ENCODE data around the gene TMEM272.

The TMEM272 gene

DNA sequence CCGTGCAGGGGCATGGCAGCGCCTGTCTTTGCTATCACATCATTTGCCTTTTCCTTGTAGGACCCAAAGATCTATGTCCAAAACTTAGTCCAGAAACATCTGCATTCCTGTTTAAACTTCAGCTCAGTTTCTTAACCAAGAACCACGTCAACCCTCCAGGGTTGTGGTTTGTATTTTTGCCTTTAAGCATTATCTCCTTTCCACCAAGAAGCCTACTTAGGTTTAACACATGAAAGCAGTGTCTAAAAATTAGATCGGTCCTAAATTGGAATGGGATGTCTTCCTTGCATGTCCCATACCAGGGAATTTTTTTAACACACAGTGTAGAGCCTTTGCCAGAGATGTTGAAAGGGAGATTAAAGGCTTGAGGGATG lies 79.8 kb downstream of the TMEM272 start:
- TF ChIP-seq, protein P1, sequence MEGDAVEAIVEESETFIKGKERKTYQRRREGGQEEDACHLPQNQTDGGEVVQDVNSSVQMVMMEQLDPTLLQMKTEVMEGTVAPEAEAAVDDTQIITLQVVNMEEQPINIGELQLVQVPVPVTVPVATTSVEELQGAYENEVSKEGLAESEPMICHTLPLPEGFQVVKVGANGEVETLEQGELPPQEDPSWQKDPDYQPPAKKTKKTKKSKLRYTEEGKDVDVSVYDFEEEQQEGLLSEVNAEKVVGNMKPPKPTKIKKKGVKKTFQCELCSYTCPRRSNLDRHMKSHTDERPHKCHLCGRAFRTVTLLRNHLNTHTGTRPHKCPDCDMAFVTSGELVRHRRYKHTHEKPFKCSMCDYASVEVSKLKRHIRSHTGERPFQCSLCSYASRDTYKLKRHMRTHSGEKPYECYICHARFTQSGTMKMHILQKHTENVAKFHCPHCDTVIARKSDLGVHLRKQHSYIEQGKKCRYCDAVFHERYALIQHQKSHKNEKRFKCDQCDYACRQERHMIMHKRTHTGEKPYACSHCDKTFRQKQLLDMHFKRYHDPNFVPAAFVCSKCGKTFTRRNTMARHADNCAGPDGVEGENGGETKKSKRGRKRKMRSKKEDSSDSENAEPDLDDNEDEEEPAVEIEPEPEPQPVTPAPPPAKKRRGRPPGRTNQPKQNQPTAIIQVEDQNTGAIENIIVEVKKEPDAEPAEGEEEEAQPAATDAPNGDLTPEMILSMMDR (IDR thresholded peaks at IDR 0.05; ENCODE audit: insufficient read depth, low read depth, low read length, missing control alignments), result no peak
- DNase-seq (ENCODE audit: low read depth), result peak; percentile 11
- H3K4me3 ChIP-seq (ENCODE audit: low read depth, low read length), result peak overlapping the region; percentile 50

DNA sequence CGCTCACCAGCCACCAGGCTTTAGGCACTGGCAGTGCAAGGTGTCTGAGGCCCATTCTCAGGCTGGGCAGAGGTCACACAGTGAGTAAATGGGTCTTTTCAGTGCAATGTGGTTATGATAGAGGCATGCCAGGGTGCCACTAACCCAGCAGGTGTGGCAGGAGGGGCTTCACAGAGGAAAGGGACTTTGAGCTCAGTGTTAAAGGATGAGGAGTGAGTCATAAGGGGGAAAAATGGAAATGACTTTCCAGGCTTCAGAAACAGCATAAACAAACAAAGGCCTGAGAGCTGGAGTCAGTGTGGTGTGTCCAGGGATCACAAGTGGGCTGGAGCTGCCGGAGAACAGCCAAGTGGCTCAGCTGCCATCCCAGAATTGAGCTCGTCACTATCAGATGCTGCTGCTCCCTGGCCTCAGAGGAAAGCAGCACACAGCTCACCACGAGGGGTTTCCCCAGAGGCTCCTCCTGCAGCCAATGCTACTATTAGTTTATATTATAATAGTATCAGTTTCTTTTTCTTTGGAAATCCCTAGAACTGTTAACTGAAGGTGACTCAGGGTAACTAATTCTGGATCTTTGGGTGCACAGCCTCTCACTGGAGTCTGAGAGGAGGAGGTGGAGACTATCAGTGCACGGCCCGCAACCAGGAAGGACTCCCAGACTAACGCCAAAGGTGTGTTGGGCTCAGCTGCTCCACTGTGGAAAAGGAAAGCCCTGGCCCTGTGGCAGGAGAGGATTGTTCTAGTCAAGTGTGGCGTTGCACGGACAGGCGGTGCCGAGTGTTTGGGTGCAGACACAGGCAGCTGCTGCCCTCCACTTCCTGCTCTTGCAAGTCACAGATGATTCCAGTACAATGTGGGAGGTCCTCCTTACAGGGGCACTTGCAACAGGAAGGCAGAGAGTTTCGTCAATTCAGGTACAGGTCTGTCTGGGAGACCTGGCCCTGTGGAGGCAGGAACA lies 80.5 kb downstream of the TMEM272 start:
- TF ChIP-seq, protein P1 (IDR thresholded peaks at IDR 0.05; ENCODE audit: insufficient read depth, low read depth, low read length, missing control alignments), result no peak
- H3K4me3 ChIP-seq (ENCODE audit: low read depth, low read length), result peak overlapping the region; percentile 50
- peak; percentile 82 for DNase-seq (ENCODE audit: low read depth)

DNA sequence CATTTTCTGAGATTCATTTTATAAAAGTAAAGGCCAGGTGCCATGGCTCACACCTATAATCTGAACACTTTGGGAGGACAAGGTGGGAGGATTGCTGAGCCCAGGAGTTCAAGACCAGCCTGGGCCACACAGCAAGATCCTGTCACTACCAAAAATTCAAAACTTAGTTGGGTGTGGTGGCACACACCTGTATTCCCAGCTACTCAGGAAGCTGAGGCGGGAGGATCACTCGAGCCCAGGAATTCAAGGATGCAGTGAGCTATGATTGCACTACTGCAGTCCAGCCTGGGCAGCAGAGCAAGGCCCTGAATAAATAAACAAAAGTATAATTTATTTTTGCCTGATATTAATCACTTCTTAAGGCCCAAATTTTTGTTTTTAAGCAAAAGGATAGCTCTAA lies 81.5 kb downstream of the TMEM272 start:
- DNase-seq (ENCODE audit: low read depth), result no peak
- no peak overlapping the region for H3K4me3 ChIP-seq (ENCODE audit: low read depth, low read length)
- TF ChIP-seq, protein P1 (IDR thresholded peaks at IDR 0.05; ENCODE audit: insufficient read depth, low read depth, low read length, missing control alignments), result no peak

Measured in GM12865 (cell line).